Neutrophil (primary cell): ENCODE data around the gene PCSK4.

ENCODE experiments used
- H3K27ac ChIP-seq: fragments of 200-600 bp; sonication (generic); 2 replicates; pipeline ENCODE4 v1.5.1; 2016; ENCODE audit warnings: mild to moderate bottlenecking, moderate library complexity
- H3K27me3 ChIP-seq: fragments of 200-600 bp; sonication (generic); 2 replicates; pipeline ENCODE4 v1.6.0; 2016; ENCODE audit warnings: mild to moderate bottlenecking
- H3K36me3 ChIP-seq: fragments of 200-600 bp; sonication (generic); 2 replicates; pipeline ENCODE4 v1.5.1; 2017
- H3K4me1 ChIP-seq, 2 experiments: fragments of 200-600 bp in 1 of 2; sonication (generic) in 1 of 2; 1 replicate in 1 of 2; 2 replicates in 1 of 2; pipeline versions ENCODE4 v1.5.1 to v1.6.1; 2013 to 2016; ENCODE audit warnings: low read depth in 1 of 2, low read length in 1 of 2, mild to moderate bottlenecking in 1 of 2, moderate library complexity in 1 of 2; ENCODE audit not compliant: control insufficient read depth in 1 of 2, insufficient read depth in 1 of 2
- H3K4me3 ChIP-seq, 2 experiments: fragments of 200-600 bp in 1 of 2; sonication (generic) in 1 of 2; 1 replicate in 1 of 2; 2 replicates in 1 of 2; pipeline ENCODE4 v1.5.1; 2013 to 2016; ENCODE audit warnings: low read depth in 1 of 2, low read length in 1 of 2, mild to moderate bottlenecking in 1 of 2, moderate library complexity in 1 of 2
- H3K9me3 ChIP-seq: fragments of 200-600 bp; sonication (generic); 2 replicates; pipeline ENCODE4 v1.5.1; 2016
- TF ChIP-seq, protein P1 (sequence below): fragments of 200-600 bp; sonication (generic); IDR thresholded peaks from 2 replicates; pipeline ENCODE4 v1.5.1; 2016; ENCODE audit warnings: antibody characterized with exemption

The PCSK4 gene

DNA sequence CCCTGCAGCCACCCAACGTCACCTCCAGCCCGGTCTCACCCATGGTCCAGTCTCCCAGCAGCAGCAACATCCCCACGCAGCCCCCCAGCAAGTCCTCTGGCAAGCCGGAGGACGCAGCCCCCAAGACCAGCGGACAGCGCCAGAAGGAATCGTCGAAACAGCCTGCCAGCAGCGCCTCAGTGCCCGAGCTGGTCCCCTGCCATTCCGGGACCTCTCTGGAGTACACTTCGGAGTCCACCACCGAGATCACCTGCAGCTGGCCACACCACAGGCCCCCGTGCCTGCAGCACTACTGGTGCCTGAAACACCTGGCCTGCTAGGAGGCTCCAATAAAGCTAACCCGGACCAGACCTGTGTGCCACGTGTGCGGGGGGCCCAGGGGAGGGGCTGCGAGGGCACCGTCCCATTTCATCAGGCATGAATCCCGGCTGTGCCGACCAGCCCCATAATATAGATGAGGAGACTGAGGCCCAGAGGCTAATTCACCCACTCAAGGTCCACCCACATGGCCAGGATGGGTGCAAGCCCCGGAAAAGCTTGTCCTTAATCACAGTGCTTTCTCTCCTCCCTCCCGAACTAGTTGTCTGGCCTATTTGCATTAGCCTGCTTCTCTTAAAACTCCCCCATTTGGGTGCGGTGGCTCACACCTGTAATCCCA lies 7.6 kb upstream of the PCSK4 start:
- Histone ChIP-seq H3K27ac (no peak overlapping the region), H3K27me3 (peaks cover 62% of the 10 kb centered on the region), H3K9me3 (no peaks in the 10 kb centered on the region), H3K4me1 (peaks cover 0 to 5% of the 10 kb centered on the region in 2 experiments), H3K4me3 (no peak overlapping the region), H3K36me3 (no peaks in the 10 kb centered on the region)
- TF ChIP-seq, protein P1, sequence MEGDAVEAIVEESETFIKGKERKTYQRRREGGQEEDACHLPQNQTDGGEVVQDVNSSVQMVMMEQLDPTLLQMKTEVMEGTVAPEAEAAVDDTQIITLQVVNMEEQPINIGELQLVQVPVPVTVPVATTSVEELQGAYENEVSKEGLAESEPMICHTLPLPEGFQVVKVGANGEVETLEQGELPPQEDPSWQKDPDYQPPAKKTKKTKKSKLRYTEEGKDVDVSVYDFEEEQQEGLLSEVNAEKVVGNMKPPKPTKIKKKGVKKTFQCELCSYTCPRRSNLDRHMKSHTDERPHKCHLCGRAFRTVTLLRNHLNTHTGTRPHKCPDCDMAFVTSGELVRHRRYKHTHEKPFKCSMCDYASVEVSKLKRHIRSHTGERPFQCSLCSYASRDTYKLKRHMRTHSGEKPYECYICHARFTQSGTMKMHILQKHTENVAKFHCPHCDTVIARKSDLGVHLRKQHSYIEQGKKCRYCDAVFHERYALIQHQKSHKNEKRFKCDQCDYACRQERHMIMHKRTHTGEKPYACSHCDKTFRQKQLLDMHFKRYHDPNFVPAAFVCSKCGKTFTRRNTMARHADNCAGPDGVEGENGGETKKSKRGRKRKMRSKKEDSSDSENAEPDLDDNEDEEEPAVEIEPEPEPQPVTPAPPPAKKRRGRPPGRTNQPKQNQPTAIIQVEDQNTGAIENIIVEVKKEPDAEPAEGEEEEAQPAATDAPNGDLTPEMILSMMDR: no peak

DNA sequence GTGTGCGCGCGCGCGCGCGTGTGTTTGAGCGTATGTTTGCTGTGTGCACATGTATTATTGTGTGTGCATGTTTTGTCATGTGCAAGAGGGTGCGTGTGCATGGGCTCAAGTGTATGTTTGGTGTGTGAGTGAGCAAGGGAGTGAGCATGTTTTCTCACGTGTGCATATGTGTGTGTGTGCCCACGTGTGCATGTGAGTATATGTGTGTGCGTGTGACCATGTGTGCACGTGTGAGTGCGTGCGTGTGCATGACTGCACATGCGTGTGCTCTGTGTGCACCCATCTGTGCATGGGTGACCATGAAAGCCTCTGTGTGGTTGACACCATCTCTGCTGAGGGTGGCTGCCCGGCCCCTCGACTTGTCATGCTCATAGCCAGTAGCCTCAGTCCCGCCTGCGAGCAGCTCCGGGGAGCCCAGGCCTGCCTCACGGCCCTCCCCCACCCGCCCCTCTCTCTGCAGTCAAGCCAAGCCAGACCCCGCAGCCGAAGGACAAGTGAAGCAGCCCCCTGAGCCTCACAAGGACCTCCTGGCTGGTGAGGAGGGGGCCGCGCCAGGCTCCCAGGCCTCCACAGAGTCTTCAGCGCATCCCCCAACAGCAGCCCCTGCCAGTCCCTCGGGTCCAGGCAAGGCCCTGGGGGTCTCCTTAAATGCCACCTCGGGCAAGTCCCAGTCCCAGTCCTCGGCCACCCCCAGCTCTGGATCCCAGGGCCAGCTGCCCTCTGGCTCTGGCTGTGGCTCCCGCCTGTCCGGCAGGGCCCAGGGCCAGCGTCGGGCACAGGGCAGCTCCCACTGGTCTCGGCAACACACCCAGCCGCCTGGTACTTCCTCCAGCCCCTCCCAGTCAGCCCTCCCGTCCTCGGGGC lies 6.8 kb upstream of the PCSK4 start:
- Histone ChIP-seq H3K36me3 (no peaks in the 10 kb centered on the region), H3K27me3 (peaks cover 62% of the 10 kb centered on the region), H3K4me3 (no peak overlapping the region), H3K9me3 (no peaks in the 10 kb centered on the region), H3K27ac (no peak overlapping the region), H3K4me1 (peaks cover 0 to 5% of the 10 kb centered on the region in 2 experiments)
- TF ChIP-seq, protein P1: no peak

DNA sequence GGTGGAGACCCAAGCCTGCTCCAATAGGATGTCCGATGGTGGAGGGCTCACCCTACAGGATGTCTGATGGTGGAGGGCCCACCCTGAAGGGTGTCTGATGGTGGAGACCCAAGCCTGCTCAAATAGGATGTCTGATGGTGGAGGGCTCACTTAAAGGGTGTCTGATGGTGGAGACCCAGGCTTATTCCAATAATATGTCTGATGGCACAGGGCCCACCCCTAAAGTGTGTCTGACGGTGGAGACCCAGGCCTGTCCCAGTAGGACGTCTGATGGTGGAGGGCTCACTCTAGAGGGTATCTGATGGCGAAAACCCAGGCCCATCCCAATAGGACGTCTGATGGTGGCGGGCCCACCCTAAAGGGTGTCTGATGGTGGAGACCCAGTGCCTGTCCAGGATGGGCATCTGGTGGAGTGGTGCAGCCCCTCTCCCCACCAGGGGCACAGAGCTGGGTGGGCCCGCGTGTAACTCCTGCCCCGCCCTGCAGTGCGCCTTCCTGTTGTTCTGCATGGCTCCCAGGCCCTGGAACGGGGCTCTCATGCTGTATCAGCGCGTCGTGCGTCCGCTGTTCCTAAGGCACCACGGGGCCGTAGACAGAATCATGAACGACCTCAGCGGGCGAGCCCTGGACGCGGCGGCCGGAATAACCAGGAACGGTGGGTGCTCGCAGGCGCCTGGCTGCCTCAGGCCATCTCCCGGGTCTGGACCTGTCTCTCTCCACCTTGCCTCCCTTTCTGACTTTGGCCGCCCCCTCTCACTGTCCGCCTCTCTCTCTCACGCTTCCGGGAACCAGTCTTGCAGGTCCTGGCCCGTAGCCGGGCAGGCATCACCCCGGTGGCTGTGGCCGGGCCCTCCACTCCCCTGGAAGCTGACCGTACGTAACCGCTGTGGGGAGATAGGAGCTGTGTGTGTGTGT lies 5.9 kb upstream of the PCSK4 start:
- peaks cover 62% of the 10 kb centered on the region for H3K27me3 ChIP-seq
- peaks cover 1% of the 10 kb centered on the region for H3K9me3 ChIP-seq
- peaks cover 5 to 8% of the 10 kb centered on the region in 2 experiments for H3K4me1 ChIP-seq
- H3K36me3 ChIP-seq: no peaks in the 10 kb centered on the region
- TF ChIP-seq, protein P1: no peak
- H3K27ac ChIP-seq: no peak overlapping the region
- H3K4me3 ChIP-seq: no peak overlapping the region

DNA sequence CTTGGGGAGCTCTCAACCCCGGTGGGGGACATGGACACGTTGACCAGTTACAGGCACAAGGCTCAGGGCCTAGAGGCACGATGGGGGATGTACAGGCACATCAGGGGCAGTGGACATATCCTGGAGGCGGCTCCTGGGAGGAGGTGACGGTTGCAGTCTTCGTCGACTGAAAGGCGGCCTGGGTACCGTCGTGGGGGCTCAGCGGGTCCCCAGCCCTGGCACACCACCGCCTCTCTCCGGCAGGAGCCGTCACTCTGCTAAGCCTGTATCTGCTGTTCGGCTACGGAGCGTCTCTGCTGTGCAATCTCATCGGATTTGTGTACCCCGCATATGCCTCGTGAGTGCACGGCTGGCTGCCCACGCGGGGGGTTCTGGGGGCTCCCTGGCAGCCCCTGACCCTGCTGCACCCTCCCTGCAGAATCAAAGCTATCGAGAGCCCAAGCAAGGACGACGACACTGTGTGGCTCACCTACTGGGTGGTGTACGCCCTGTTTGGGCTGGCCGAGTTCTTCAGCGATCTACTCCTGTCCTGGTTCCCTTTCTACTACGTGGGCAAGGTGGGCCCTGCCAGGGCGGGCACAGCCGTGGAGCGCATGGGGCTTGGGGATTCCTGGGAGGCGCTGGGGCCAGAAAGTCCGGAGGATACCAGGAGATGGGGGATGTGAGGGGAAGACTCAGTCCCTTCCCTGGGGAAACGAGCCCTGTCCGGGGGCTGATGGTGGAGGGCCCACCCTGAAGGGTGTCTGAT lies 5.1 kb upstream of the PCSK4 start:
- peaks cover 68% of the 10 kb centered on the region for H3K27me3 ChIP-seq
- TF ChIP-seq, protein P1: no peak
- H3K4me1 ChIP-seq: peaks cover 13 to 14% of the 10 kb centered on the region in 2 experiments
- H3K9me3 ChIP-seq: peaks cover 8% of the 10 kb centered on the region
- no peak overlapping the region for H3K27ac ChIP-seq
- H3K4me3 ChIP-seq: no peak overlapping the region
- H3K36me3 ChIP-seq: no peaks in the 10 kb centered on the region
